GM21528 (cell line): ENCODE results near the gene IGFBP3.

ENCODE experiments used
- ATAC-seq: cut with Tn5 transposase; IDR thresholded peaks from one replicate; pipeline ENCODE4 v1.9.1; 2021; ENCODE audit warnings: mild to moderate bottlenecking, moderate library complexity; ENCODE audit not compliant: unreplicated experiment, low FRiP score

IGFBP3 gene

DNA sequence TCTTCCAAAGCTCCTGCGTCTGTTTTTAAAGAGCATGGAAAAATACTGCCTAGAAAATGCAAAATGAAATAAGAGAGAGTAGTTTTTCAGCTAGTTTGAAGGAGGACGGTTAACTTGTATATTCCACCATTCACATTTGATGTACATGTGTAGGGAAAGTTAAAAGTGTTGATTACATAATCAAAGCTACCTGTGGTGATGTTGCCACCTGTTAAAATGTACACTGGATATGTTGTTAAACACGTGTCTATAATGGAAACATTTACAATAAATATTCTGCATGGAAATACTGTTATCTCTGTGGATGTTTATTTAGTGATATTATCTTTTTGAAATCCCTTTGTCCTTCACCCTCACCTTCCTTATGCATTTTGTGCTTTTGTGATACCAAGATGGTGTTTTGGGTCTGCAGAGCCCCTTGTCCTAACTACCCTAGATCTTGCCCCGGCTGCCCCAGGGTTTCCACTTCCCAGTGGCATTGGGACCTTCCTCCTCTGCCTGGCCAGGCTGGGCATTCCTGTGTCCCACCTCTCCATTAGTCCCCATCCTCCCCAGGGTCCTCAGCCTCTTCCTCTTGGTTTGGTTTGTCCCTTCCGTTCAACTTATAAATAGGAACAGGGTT is 27.6 kb downstream of the IGFBP3 start:
- ATAC-seq: no peak

DNA sequence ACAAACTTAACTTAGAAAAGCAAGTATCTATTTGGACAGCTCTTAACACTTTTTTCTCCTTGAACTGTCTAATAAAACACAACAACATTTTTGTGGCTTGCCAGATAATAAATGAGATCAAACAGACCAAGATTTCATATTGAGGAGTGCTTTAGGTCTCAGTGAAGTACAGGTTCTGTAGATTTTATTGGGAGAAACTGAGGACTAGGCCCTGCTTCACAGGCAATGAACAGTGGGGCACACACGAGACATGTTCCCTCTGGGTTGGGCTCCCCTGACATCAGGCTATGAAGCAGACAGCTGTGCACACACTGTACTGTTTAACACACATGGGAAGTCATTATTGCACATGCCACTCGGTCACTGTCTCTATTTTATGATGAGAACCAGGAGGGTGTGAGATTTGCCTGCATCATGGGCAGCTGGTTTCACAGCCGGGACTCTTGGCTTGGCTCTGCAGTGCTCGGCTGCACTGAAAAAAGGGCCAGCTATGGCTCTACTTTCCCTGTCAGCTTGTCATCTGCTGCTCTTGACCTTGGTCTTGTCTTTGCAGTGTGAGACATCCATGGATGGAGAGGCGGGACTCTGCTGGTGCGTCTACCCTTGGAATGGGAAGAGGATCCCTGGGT is 28.6 kb downstream of the IGFBP3 start:
- no peak for ATAC-seq

DNA sequence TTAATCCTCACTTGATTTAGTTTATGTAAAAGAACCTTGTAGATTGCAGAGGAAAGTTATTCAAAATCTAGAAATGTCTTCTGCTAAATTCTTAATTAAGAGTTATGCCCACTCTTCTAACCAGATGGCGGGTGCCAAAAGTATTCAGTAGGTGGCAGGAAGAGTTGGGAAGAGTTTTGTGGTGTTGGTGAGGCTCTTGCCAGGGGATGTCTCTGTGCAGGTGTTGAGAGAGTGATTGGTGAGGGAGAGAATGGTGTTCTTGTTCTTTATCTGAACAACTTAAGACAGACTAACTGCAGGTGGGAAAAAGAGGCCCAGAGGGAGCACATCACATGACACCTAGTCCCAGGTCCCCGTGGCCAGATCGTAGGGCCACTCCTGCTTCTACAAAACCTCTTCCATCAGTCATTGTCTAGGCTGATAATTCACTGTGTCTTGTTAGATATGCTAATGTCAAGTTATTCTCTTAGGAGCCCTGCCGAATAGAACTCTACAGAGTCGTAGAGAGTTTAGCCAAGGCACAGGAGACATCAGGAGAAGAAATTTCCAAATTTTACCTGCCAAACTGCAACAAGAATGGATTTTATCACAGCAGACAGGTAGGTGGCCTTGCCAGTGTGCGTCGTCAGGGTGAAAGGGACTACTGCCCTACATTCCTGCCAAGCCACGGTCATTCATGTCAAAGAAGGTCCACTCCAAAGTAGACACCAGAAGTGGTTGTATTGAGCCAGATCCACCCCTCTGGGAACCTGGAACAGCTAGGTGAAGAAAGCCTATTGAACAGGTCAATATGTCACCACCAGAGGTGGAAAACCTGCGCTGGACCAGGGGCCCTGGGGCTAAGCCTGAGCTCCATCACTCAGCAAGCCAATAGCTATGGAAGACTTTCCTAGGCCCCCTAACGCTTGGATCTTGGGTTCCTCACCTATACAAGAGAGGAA is 29.3 kb downstream of the IGFBP3 start:
- ATAC-seq: no peak

DNA sequence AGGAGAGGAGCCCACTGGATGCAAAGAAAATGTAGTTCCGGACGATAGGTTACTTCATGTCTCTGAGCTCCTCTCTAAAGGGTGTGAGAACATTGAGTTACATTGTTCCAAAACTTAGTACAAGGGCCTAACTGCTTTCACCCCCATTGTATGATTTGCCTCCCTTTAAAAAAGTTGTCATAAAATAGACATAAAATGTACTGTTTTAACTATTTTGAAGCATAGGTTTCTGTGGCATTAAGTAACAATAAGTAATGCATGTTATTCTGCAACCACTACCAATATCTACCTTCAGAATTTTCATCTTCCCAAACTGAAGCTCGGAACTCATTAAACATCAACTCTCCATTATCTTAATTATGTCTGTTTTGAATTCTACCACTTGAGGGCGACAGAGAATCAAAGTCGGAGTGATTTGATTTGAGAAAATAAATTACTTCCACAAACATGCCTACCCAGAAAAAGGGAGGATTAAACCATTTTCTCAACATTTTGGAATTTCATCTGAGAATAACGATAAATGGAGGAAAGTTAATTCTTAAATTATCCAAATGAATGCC is 30.1 kb downstream of the IGFBP3 start:
- no peak for ATAC-seq

- ATAC-seq: no peak
These were observed 30.8 kb downstream of the IGFBP3 start for GRCh38 chr7:45890125-45890901.

- ATAC-seq: no peak
These were observed 31.6 kb downstream of the IGFBP3 start for GRCh38 chr7:45889367-45890067.

GRCh38 chr7:45888993-45889366 is 32.1 kb downstream of the IGFBP3 start:
- ATAC-seq: no peak

GRCh38 chr7:45888185-45888992 is 32.7 kb downstream of the IGFBP3 start, which contains the start of gene IGFBP1:
TSS of gene IGFBP1 (plus strand) at chr7:45888488. CDS start at chr7:45888653, 165 bp downstream.
- ATAC-seq: no peak

GRCh38 chr7:45886931-45887667 is 34.0 kb downstream of the IGFBP3 start:
- ATAC-seq: no peak

DNA sequence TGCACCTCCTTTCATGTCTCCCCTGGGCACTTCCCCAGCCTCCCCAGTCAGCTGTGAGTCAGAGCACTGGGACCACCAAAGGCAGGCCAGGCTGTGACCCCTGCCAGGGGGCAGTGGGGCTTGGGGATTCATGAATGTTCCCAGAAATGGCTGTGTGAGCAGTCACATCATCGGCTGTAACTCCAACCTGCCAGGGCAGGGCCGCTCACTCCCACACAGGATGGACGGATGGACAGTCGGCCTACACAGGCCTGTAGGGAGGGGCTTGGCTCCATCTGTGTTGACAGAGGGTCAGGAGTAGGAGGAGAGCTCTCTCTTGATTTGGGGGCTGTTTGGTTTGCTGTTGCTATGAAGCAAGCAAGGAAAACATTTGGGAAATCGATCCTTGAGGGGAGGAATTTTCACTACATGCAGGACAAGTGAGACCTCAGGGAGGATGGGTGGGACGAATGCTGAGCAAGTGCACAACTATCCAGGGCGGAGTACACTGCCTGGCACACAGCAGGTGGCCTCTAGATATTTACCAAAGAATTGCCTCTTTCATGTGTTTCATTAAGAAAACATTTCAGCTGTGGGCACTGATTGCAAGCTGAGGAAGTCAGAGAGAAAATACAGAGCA is 35.7 kb downstream of the IGFBP3 start:
- ATAC-seq: no peak

DNA sequence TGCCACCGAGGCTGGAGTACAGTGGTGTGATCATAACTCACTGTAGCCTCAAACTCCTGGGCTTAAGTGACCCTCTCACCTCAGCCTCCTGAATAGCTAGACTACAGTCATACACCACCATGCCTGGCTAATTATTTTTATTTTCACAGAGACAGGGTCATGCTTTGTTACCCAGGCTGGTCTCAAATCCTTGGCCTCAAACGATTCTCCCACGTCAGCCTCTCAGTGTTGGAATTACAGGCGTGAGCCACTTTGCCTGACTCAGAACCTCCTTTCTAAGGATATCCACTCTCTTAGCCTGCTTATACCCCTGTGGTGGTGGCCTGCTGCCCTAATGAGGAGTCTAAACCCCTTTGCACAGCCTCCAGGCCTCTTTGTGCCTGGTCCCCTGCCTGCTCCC is 36.9 kb downstream of the IGFBP3 start:
- ATAC-seq: no peak

DNA sequence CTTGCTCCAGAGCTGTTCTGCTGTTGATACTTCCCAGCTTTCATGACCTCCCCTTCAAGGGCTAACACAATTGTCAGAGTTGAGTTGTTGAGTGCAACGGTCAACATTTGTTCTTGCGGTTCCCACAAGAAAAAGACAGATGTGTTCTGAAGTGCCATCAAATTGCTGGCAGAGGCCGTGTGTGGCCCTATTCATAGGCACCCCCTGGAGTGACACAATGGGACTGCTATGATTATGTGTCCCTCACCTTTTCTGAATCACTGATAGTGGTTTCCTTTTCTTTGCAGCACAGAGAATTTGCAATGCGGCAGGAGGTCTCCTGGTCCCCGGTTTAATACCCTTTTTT is 38.6 kb downstream of the IGFBP3 start:
- no peak for ATAC-seq

DNA sequence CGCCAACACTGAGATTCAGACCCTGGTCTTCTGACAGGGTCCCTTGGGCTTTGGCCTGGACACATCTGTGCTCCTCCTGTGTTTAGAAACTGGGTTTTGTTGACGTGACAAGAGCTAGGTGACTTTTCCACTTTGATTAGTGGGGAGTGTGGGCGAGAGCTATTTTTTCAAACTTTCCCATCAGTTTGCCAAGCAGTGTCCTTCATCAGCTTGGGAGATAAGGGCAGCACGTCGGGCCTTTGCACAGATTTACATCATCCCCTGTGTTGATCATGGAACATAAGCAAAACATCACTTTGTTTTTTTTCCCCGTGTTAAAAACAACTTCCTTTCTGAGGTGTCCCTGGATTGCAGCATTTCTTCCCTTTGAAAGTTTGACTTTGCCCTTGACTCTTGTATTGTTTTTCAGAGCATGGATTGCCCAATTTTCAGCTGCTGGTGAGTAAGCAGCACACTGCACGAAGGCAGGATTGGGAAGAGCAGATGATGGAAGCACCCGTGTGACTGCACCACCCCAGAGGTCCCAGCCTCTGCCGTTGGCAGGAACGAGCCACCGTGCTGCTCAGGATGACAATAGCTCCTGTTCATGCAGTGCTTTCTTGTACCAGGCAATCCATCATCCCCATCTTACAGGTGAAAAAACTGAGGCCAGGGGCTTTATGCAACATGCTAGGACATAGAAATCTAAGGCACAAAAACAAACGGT is 39.2 kb downstream of the IGFBP3 start:
- ATAC-seq: no peak

GRCh38 chr7:45881280-45881758 is 39.8 kb downstream of the IGFBP3 start:
- no peak for ATAC-seq

DNA sequence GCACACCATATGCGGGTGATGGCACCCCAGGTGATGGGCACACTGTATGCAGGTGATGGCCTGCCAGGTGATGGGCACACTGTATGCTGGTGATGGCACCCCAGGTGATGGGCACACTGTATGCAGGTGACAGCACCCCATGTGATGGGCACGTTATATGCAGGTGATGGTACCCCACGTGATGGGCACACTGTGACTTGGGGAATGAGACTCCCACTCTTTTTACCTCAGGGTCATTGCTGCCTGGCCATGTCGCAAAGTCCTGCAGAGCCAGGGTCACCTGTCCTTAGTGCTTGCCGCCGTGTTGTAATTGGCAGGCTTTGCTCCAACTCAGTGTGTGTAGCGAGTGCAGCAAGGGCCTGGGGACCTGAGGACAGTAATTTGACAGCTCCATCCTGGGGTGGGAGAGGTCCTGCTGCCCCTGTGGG is 40.6 kb downstream of the IGFBP3 start:
- no peak for ATAC-seq

DNA sequence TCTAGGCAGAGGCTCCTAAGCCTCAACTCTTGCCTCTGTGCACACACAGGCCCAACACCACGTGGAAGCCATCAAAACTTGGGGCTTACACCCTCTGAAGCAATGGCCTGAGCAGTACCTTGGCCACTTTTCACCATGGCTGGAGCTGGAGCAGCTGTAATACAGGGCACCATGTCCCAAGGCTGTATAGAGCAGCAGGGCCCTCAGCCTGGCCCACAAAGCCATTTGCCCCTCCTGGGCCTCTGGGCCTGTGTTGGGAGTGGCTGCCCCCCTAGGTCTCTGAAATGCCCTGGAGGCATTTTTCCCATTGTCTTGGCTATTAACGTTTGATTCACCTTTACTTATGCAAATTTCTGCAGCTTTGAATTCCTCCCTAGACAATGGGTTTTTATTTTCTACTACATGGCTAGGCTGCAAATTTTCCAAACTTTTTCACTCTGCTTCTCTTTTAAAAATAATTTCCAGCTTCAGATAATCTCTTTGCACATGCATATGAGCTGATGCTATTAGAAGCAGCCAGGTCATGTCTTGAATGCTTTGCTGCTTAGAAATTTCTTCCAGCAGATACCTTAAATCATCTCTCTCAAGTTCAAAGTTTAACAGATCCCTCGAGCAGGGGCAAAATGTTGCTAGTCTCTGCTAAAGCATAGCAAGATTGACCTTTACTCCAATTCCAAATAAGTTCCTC is 42.5 kb downstream of the IGFBP3 start:
- ATAC-seq: no peak

- no peak for ATAC-seq
These were observed 44.6 kb downstream of the IGFBP3 start for GRCh38 chr7:45876519-45876918.
